ENCODE measurements around the gene CMIP.

GRCh38 chr16:81562174-81562849, 117.7 kb downstream of the CMIP start:
- TF ChIP-seq CTCF (conservative IDR thresholded peaks at IDR 0.05; ENCODE audit: low read length) (no peak), EZH2phosphoT487 (IDR thresholded peaks at IDR 0.05; ENCODE audit: borderline replicate concordance) (no peak)

Data from Loucy (cell line).